TTC549 (cell line): ENCODE data around the gene PLD5.
"Not testable (repeated sequence)": the region's sequence is repeated elsewhere in the genome, so short reads cannot be mapped to it uniquely, and the experiment has no call there.

Source experiments
- FAIRE-seq: peaks from 2 replicates; lab custom pipeline; 2012; peaks lifted over from hg19 to GRCh38; lab: Jason Lieb, UNC

The PLD5 gene

GRCh38 chr1:242276769-242277168, 247.7 kb downstream of the PLD5 start:
- FAIRE-seq, result not testable (repeated sequence)

- FAIRE-seq, result not testable (repeated sequence)
Measured at GRCh38 chr1:242267004-242267403, 257.5 kb downstream of the PLD5 start.

DNA sequence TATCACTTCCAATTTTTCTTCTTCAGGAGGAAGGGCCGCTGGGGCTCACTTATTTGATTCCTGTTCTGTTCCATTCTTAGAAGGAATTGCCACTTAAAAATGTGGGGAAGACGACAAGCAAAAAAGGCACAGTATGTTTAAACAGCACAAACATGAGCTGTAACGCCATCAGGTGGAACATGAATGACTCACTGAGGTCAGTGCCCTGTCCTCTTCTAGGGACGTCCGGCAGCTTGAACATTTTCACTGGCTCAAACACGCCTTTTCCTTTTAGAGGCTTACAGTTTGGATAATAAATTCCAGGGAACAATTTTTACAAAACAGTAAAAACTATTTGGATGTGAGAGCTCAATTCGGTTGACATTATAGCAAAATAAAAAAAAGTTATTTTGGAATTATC, 260.1 kb downstream of the PLD5 start:
- FAIRE-seq, result not testable (repeated sequence)

GRCh38 chr1:242245255-242245654, 279.2 kb downstream of the PLD5 start:
- FAIRE-seq, result no peak

- FAIRE-seq, result no peak
Measured at GRCh38 chr1:242243472-242243871, 281.0 kb downstream of the PLD5 start.

- no peak for FAIRE-seq
Measured at GRCh38 chr1:242242983-242243382, 281.5 kb downstream of the PLD5 start.

GRCh38 chr1:242241936-242242335, 282.6 kb downstream of the PLD5 start:
- FAIRE-seq, result no peak

GRCh38 chr1:242240691-242241090, 283.8 kb downstream of the PLD5 start:
- FAIRE-seq, result no peak

GRCh38 chr1:242240077-242240476, 284.4 kb downstream of the PLD5 start:
- FAIRE-seq, result no peak

DNA sequence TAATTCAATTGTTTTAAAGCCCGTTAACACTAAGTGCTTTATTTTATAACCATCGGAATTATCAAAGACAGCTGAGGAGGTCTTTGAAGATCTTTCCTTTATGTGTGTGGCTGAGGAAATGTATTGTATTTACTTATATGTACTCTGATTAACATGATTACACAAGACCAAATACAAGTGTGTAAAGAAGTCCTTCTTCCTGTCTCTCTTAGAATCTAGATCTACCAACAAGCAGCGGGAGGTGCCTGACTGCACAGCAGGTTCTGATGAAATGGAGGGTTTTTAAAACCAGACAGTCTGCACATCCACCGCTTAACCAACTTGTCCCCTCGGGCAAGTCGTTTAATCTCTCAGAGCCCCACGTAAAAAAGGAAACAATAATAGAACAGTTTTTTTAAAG, 285.1 kb downstream of the PLD5 start:
- no peak for FAIRE-seq

GRCh38 chr1:242237051-242237450, 287.4 kb downstream of the PLD5 start:
- no peak for FAIRE-seq

DNA sequence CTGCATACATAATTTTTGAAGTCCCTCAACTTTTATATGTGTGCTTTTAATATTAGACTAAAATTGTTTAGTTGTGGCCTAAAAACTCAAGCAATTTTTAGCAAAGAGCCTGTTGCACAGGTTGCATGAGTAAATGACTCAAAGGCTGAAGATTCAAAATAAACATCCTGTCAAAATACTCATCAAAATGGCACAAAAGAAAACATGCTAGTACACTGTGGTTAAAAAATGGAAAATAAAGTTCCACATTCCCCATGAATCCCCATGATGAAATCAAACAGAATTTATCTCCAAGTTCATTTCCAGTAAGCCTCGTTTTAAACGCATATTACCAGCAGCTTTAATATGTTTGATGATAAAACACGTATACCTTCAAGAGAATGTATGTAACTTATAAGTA, 295.5 kb downstream of the PLD5 start:
- no peak for FAIRE-seq

DNA sequence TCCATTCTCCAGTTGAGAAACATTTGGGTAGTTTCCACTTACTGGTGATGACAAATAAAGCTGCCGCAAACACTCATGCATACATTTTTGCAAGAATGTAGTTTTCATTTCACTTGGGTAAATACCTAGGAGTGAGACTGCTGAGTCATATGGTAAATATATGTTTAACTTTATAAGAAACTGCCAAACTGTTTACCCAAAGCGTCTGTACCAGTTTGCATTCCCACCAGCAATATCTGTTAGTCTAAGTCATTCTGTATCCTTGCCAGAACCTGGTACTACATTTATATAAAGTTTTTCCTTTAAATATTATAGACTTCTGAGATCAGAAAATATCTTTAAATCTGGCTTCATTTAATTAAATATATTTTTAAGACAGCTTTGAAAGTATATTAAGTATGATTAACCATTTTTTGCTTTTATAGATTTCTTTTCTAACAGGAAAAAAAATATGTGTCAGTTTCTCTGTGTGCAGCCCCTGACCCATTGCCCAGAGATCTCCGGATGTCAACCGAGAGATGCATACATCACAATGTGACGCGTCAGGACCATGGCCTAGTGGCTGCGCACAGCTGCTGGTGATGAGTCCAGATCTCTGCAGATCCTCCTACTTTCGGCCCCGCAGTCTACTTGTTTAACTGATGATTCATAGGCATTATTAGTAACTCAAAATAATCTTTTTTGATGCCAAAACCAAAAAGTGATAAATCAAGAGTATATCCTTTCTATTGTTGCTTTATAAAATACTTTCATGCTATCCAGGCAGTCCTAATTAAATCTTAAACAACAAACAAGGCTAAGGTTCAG, 298.5 kb downstream of the PLD5 start:
- no peak for FAIRE-seq

- not testable (repeated sequence) for FAIRE-seq
Measured at GRCh38 chr1:242224878-242225766, 299.4 kb downstream of the PLD5 start.

GRCh38 chr1:242224461-242224860, 300.0 kb downstream of the PLD5 start:
- FAIRE-seq, result no peak

DNA sequence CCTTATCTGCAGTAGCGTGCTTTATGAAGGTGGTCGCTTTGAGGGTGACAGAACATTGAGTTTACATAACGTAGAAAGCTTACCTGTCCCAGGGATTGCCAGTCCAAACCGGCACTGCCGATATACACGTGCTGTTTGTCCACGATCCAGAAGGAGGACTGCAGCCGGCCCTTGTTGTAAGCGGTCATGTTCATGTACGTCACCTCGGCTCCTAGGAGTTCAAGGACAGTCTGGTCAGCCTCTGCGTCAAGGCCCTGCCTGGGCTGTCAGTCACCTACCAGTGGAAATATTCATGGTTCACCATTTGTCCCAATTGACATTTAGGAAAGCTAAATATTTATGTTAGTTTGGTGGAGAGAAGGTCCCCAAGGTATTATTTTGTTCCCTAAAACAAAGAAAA, 304.6 kb downstream of the PLD5 start:
- no peak for FAIRE-seq

GRCh38 chr1:242219298-242219901, 305.1 kb downstream of the PLD5 start:
- FAIRE-seq, result no peak

DNA sequence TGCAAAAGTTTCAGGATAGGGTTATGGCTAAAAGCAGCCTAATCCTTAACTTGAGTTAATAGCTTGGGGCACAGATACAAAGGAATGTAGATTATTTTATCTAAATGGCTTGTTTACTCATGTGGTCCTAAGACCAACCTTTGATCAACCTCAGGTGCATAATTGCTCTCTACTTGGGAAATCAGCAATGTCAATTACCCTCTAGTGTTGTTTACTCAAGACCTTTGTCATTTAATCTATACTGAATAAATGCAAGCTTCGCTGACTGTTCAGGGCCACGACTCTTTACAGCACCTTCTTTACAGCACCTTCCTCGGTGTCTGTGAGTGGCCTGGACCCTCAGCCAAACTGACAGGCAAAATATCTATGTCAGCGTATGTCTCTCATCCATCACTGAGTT, 308.1 kb downstream of the PLD5 start:
- FAIRE-seq, result no peak

DNA sequence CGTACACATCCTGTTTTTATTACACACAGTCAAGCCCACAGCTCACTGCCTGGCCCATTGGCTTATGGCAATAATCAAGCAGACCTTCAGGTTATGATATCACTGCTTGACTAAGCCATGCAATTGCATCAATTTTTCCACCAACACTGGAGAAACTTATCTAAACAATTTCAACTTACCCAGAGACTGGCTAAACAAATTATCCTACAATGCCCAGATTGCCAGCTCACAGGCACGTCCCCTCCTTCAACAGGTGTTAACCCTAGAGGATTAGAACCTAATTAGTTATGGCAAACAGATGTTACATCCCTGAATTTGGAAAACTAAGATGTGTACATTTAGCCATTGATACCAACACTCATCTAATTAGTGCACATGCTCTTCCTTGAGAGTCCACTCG, 310.0 kb downstream of the PLD5 start:
- FAIRE-seq, result not testable (repeated sequence)

GRCh38 chr1:242212961-242213360, 311.5 kb downstream of the PLD5 start:
- not testable (repeated sequence) for FAIRE-seq

- FAIRE-seq, result no peak
Measured at GRCh38 chr1:242212401-242212800, 312.1 kb downstream of the PLD5 start.

GRCh38 chr1:242211254-242212022, 313.1 kb downstream of the PLD5 start:
- no peak for FAIRE-seq
